ENCODE results near the gene BANF2. TPM values are rescaled to one million over a fixed set of nuclear protein-coding genes. Genes with fewer than 3 reads are reported as not detected.
"Not testable (repeated sequence)": the region's sequence is repeated elsewhere in the genome, so short reads cannot be mapped to it uniquely, and the experiment has no call there.

BANF2 gene
- total and polyA plus RNA-seq, 2 donors = 0.14 to 0.25 TPM

GRCh38 chr20:17767624-17768023 lies 67.9 kb downstream of the BANF2 start:
- no peak for DNase-seq (ENCODE audit: low read depth in 6 of 9, low spot score in 9 of 9)
- Histone ChIP-seq H3K9me3 (ENCODE audit: control insufficient read depth in 2 of 2, insufficient read depth in 1 of 2, low read length in 1 of 2) (no peaks in the 10 kb centered on the region), H3K4me3 (ENCODE audit: low read length in 2 of 2) (no peak overlapping the region), H3K27ac (ENCODE audit: low read depth in 1 of 2, low read length in 1 of 2) (no peak overlapping the region), H3K36me3 (ENCODE audit: control insufficient read depth in 2 of 2, insufficient read depth in 2 of 2, low read length in 1 of 2) (no peaks in the 10 kb centered on the region), H3K4me1 (ENCODE audit: control insufficient read depth in 2 of 2, insufficient read depth in 2 of 2, low read length in 2 of 2) (no peaks in the 10 kb centered on the region), H3K27me3 (ENCODE audit: control insufficient read depth in 2 of 2, insufficient read depth in 1 of 2, low read length in 1 of 2) (no peaks in the 10 kb centered on the region)
- WGBS = 93% methylated on average over 2 of the region's 2 CpGs

GRCh38 chr20:17768271-17768670 lies 68.5 kb downstream of the BANF2 start:
- no peaks in the 10 kb centered on the region for H3K4me1 ChIP-seq (ENCODE audit: control insufficient read depth in 2 of 2, insufficient read depth in 2 of 2, low read length in 2 of 2)
- no peaks in the 10 kb centered on the region for H3K27me3 ChIP-seq (ENCODE audit: control insufficient read depth in 2 of 2, insufficient read depth in 1 of 2, low read length in 1 of 2)
- WGBS = 45% methylated on average over 2 of the region's 2 CpGs
- DNase-seq (ENCODE audit: low read depth in 6 of 9, low spot score in 9 of 9) = no peak
- H3K4me3 ChIP-seq (ENCODE audit: low read length in 2 of 2) = no peak overlapping the region
- H3K36me3 ChIP-seq (ENCODE audit: control insufficient read depth in 2 of 2, insufficient read depth in 2 of 2, low read length in 1 of 2) = no peaks in the 10 kb centered on the region
- H3K27ac ChIP-seq (ENCODE audit: low read depth in 1 of 2, low read length in 1 of 2) = no peak overlapping the region
- H3K9me3 ChIP-seq (ENCODE audit: control insufficient read depth in 2 of 2, insufficient read depth in 1 of 2, low read length in 1 of 2) = no peaks in the 10 kb centered on the region

- not testable (repeated sequence) for H3K9me3 ChIP-seq (ENCODE audit: control insufficient read depth in 2 of 2, insufficient read depth in 1 of 2, low read length in 1 of 2); H3K4me1 ChIP-seq (ENCODE audit: control insufficient read depth in 2 of 2, insufficient read depth in 2 of 2, low read length in 2 of 2); H3K36me3 ChIP-seq (ENCODE audit: control insufficient read depth in 2 of 2, insufficient read depth in 2 of 2, low read length in 1 of 2); H3K4me3 ChIP-seq (ENCODE audit: low read length in 2 of 2); DNase-seq (ENCODE audit: low read depth in 6 of 9, low spot score in 9 of 9); H3K27me3 ChIP-seq (ENCODE audit: control insufficient read depth in 2 of 2, insufficient read depth in 1 of 2, low read length in 1 of 2); H3K27ac ChIP-seq (ENCODE audit: low read depth in 1 of 2, low read length in 1 of 2)
- WGBS = 90% methylated on average over 8 of the region's 8 CpGs
Observed at GRCh38 chr20:17769716-17770115, 70.0 kb downstream of the BANF2 start.

GRCh38 chr20:17771206-17772004 lies 71.6 kb downstream of the BANF2 start:
- Histone ChIP-seq H3K9me3 (ENCODE audit: control insufficient read depth in 2 of 2, insufficient read depth in 1 of 2, low read length in 1 of 2) (no peaks in the 10 kb centered on the region), H3K4me1 (ENCODE audit: control insufficient read depth in 2 of 2, insufficient read depth in 2 of 2, low read length in 2 of 2) (no peaks in the 10 kb centered on the region), H3K27ac (ENCODE audit: low read depth in 1 of 2, low read length in 1 of 2) (no peak overlapping the region), H3K36me3 (ENCODE audit: control insufficient read depth in 2 of 2, insufficient read depth in 2 of 2, low read length in 1 of 2) (no peaks in the 10 kb centered on the region), H3K27me3 (ENCODE audit: control insufficient read depth in 2 of 2, insufficient read depth in 1 of 2, low read length in 1 of 2) (no peaks in the 10 kb centered on the region), H3K4me3 (ENCODE audit: low read length in 2 of 2) (no peak overlapping the region)
- no peak for DNase-seq (ENCODE audit: low read depth in 6 of 9, low spot score in 9 of 9)
- 93% methylated on average over 19 of the region's 19 CpGs for WGBS

- H3K27me3 ChIP-seq (ENCODE audit: control insufficient read depth in 2 of 2, insufficient read depth in 1 of 2, low read length in 1 of 2) = no peaks in the 10 kb centered on the region
- no peaks in the 10 kb centered on the region for H3K36me3 ChIP-seq (ENCODE audit: control insufficient read depth in 2 of 2, insufficient read depth in 2 of 2, low read length in 1 of 2)
- WGBS = 79% methylated on average over 3 of the region's 3 CpGs
- no peak overlapping the region for H3K4me3 ChIP-seq (ENCODE audit: low read length in 2 of 2)
- no peak overlapping the region for H3K27ac ChIP-seq (ENCODE audit: low read depth in 1 of 2, low read length in 1 of 2)
- H3K4me1 ChIP-seq (ENCODE audit: control insufficient read depth in 2 of 2, insufficient read depth in 2 of 2, low read length in 2 of 2) = no peaks in the 10 kb centered on the region
- H3K9me3 ChIP-seq (ENCODE audit: control insufficient read depth in 2 of 2, insufficient read depth in 1 of 2, low read length in 1 of 2) = no peaks in the 10 kb centered on the region
- no peak for DNase-seq (ENCODE audit: low read depth in 6 of 9, low spot score in 9 of 9)
Observed at GRCh38 chr20:17772005-17772343, 72.2 kb downstream of the BANF2 start.

- H3K4me3 ChIP-seq (ENCODE audit: low read length in 2 of 2) = no peak overlapping the region
- 97% methylated on average over 6 of the region's 6 CpGs for WGBS
- no peak for DNase-seq (ENCODE audit: low read depth in 6 of 9, low spot score in 9 of 9)
- no peak overlapping the region for H3K27ac ChIP-seq (ENCODE audit: low read depth in 1 of 2, low read length in 1 of 2)
- no peaks in the 10 kb centered on the region for H3K9me3 ChIP-seq (ENCODE audit: control insufficient read depth in 2 of 2, insufficient read depth in 1 of 2, low read length in 1 of 2)
- H3K27me3 ChIP-seq (ENCODE audit: control insufficient read depth in 2 of 2, insufficient read depth in 1 of 2, low read length in 1 of 2) = no peaks in the 10 kb centered on the region
- no peaks in the 10 kb centered on the region for H3K36me3 ChIP-seq (ENCODE audit: control insufficient read depth in 2 of 2, insufficient read depth in 2 of 2, low read length in 1 of 2)
- H3K4me1 ChIP-seq (ENCODE audit: control insufficient read depth in 2 of 2, insufficient read depth in 2 of 2, low read length in 2 of 2) = no peaks in the 10 kb centered on the region
Observed at GRCh38 chr20:17773619-17774018, 73.9 kb downstream of the BANF2 start.

- H3K9me3 ChIP-seq (ENCODE audit: control insufficient read depth in 2 of 2, insufficient read depth in 1 of 2, low read length in 1 of 2) = no peaks in the 10 kb centered on the region
- H3K36me3 ChIP-seq (ENCODE audit: control insufficient read depth in 2 of 2, insufficient read depth in 2 of 2, low read length in 1 of 2) = no peaks in the 10 kb centered on the region
- no peak overlapping the region for H3K27ac ChIP-seq (ENCODE audit: low read depth in 1 of 2, low read length in 1 of 2)
- no peak overlapping the region for H3K4me3 ChIP-seq (ENCODE audit: low read length in 2 of 2)
- no peaks in the 10 kb centered on the region for H3K4me1 ChIP-seq (ENCODE audit: control insufficient read depth in 2 of 2, insufficient read depth in 2 of 2, low read length in 2 of 2)
- no peaks in the 10 kb centered on the region for H3K27me3 ChIP-seq (ENCODE audit: control insufficient read depth in 2 of 2, insufficient read depth in 1 of 2, low read length in 1 of 2)
- no peak for DNase-seq (ENCODE audit: low read depth in 6 of 9, low spot score in 9 of 9)
- WGBS = 96% methylated on average over 5 of the region's 5 CpGs
Observed at GRCh38 chr20:17775600-17775999, 75.8 kb downstream of the BANF2 start.

GRCh38 chr20:17776551-17776950 lies 76.8 kb downstream of the BANF2 start:
- 98% methylated on average over 2 of the region's 2 CpGs for WGBS
- no peak overlapping the region for H3K4me3 ChIP-seq (ENCODE audit: low read length in 2 of 2)
- H3K27me3 ChIP-seq (ENCODE audit: control insufficient read depth in 2 of 2, insufficient read depth in 1 of 2, low read length in 1 of 2) = no peaks in the 10 kb centered on the region
- no peaks in the 10 kb centered on the region for H3K9me3 ChIP-seq (ENCODE audit: control insufficient read depth in 2 of 2, insufficient read depth in 1 of 2, low read length in 1 of 2)
- H3K4me1 ChIP-seq (ENCODE audit: control insufficient read depth in 2 of 2, insufficient read depth in 2 of 2, low read length in 2 of 2) = no peaks in the 10 kb centered on the region
- no peak overlapping the region for H3K27ac ChIP-seq (ENCODE audit: low read depth in 1 of 2, low read length in 1 of 2)
- DNase-seq (ENCODE audit: low read depth in 6 of 9, low spot score in 9 of 9) = no peak
- H3K36me3 ChIP-seq (ENCODE audit: control insufficient read depth in 2 of 2, insufficient read depth in 2 of 2, low read length in 1 of 2) = no peaks in the 10 kb centered on the region

- H3K4me1 ChIP-seq (ENCODE audit: control insufficient read depth in 2 of 2, insufficient read depth in 2 of 2, low read length in 2 of 2); H3K4me3 ChIP-seq (ENCODE audit: low read length in 2 of 2); H3K9me3 ChIP-seq (ENCODE audit: control insufficient read depth in 2 of 2, insufficient read depth in 1 of 2, low read length in 1 of 2); H3K27me3 ChIP-seq (ENCODE audit: control insufficient read depth in 2 of 2, insufficient read depth in 1 of 2, low read length in 1 of 2); H3K36me3 ChIP-seq (ENCODE audit: control insufficient read depth in 2 of 2, insufficient read depth in 2 of 2, low read length in 1 of 2); H3K27ac ChIP-seq (ENCODE audit: low read depth in 1 of 2, low read length in 1 of 2); DNase-seq (ENCODE audit: low read depth in 6 of 9, low spot score in 9 of 9): not testable (repeated sequence)
- 99% methylated on average over 32 of the region's 32 CpGs for WGBS
Observed at GRCh38 chr20:17779011-17779410, 79.2 kb downstream of the BANF2 start.

Data from thymus (tissue), 11 donors.